Measurements from ENCODE around the gene LPIN1. TPM values are rescaled to one million over a fixed set of nuclear protein-coding genes. Genes with fewer than 3 reads are reported as not detected.

The LPIN1 gene
- total and polyA plus RNA-seq, 4 donors = 10.1 to 27.4 (median 13.4) TPM

- WGBS = 93% methylated on average over 10 of the region's 10 CpGs
- H3K4me1 ChIP-seq (ENCODE audit: control insufficient read depth in 4 of 4, insufficient read depth in 4 of 4, low read length in 3 of 4) = peaks cover 0 to 6% (median 2%) of the 10 kb centered on the region in 4 donors
- H3K27me3 ChIP-seq (ENCODE audit: control insufficient read depth in 4 of 4, insufficient read depth in 4 of 4, low read length in 3 of 4) = no peaks in the 10 kb centered on the region
- no peak overlapping the region for H3K9ac ChIP-seq (ENCODE audit: low read depth in 1 of 2, low read length in 2 of 2)
- peaks cover 21 to 41% (median 34%) of the 10 kb centered on the region in 4 donors for H3K36me3 ChIP-seq (ENCODE audit: control insufficient read depth in 4 of 4, insufficient read depth in 3 of 4, low read depth in 1 of 4, low read length in 3 of 4)
- TF ChIP-seq TAF1 (conservative IDR thresholded peaks at IDR 0.05) (no peak), ATF3 (IDR thresholded peaks at IDR 0.05) (no peak), HNF4A (conservative IDR thresholded peaks at IDR 0.05) (no peak), MAX (IDR thresholded peaks at IDR 0.05) (no peak), SP1 (IDR thresholded peaks at IDR 0.05) (no peak), FOXA1 (IDR thresholded peaks at IDR 0.05) (no peak), CTCF (IDR thresholded peaks at IDR 0.05; ENCODE audit: low read depth, low read length, missing input control) (no peak), HNF4G (IDR thresholded peaks at IDR 0.05) (no peak), RAD21 (IDR thresholded peaks at IDR 0.05) (no peak)
- H3K27ac ChIP-seq (ENCODE audit: low read depth in 1 of 2, low read length in 2 of 2) = no peak overlapping the region
- no peak for DNase-seq (ENCODE audit: low spot score)
- H3K9me3 ChIP-seq (ENCODE audit: control insufficient read depth in 4 of 4, low read length in 3 of 4) = no peaks in the 10 kb centered on the region
- H3K4me3 ChIP-seq (ENCODE audit: low read depth in 1 of 3, low read length in 3 of 3) = no peak overlapping the region
Observed at GRCh38 chr2:11773111-11773510, 26.7 kb downstream of the LPIN1 start.

GRCh38 chr2:11773747-11774525 lies 27.5 kb downstream of the LPIN1 start:
- no peaks in the 10 kb centered on the region for H3K9me3 ChIP-seq (ENCODE audit: control insufficient read depth in 4 of 4, low read length in 3 of 4)
- no peaks in the 10 kb centered on the region for H3K27me3 ChIP-seq (ENCODE audit: control insufficient read depth in 4 of 4, insufficient read depth in 4 of 4, low read length in 3 of 4)
- 89% methylated on average over 7 of the region's 7 CpGs for WGBS
- TF ChIP-seq EGR1 (IDR thresholded peaks at IDR 0.05; ENCODE audit: low read depth in 2 of 2) = no peak
- TF ChIP-seq JUND (IDR thresholded peaks at IDR 0.05) = no peak
- no peak for TF ChIP-seq FOXA2 (IDR thresholded peaks at IDR 0.05)
- TF ChIP-seq RAD21 (IDR thresholded peaks at IDR 0.05) = no peak
- TF ChIP-seq FOXA1 (IDR thresholded peaks at IDR 0.05) = no peak
- no peak for TF ChIP-seq RXRA (IDR thresholded peaks at IDR 0.05)
- TF ChIP-seq REST (IDR thresholded peaks at IDR 0.05) = no peak
- TF ChIP-seq YY1 (IDR thresholded peaks at IDR 0.05) = no peak
- no peak for TF ChIP-seq MAX (IDR thresholded peaks at IDR 0.05)
- no peak for TF ChIP-seq ZBTB33 (IDR thresholded peaks at IDR 0.05)
- no peak for TF ChIP-seq CTCF (IDR thresholded peaks at IDR 0.05; ENCODE audit: low read depth, low read length, missing input control)
- TF ChIP-seq TAF1 (conservative IDR thresholded peaks at IDR 0.05) = no peak
- no peak for TF ChIP-seq HNF4G (IDR thresholded peaks at IDR 0.05)
- TF ChIP-seq GABPA (IDR thresholded peaks at IDR 0.05 in 1 of 2, conservative IDR thresholded peaks at IDR 0.05 in 1 of 2) = no peak
- no peak for TF ChIP-seq HNF4A (conservative IDR thresholded peaks at IDR 0.05)
- TF ChIP-seq SP1 (IDR thresholded peaks at IDR 0.05) = no peak
- TF ChIP-seq NR2F2 (IDR thresholded peaks at IDR 0.05) = no peak
- H3K4me1 ChIP-seq (ENCODE audit: control insufficient read depth in 4 of 4, insufficient read depth in 4 of 4, low read length in 3 of 4) = peaks cover 0 to 10% (median 4%) of the 10 kb centered on the region in 4 donors
- no peak for DNase-seq (ENCODE audit: low spot score)
- peaks cover 21 to 38% (median 32%) of the 10 kb centered on the region in 4 donors for H3K36me3 ChIP-seq (ENCODE audit: control insufficient read depth in 4 of 4, insufficient read depth in 3 of 4, low read depth in 1 of 4, low read length in 3 of 4)
- H3K27ac ChIP-seq (ENCODE audit: low read depth in 1 of 2, low read length in 2 of 2) = no peak overlapping the region
- no peak overlapping the region for H3K4me3 ChIP-seq (ENCODE audit: low read depth in 1 of 3, low read length in 3 of 3)
- H3K9ac ChIP-seq (ENCODE audit: low read depth in 1 of 2, low read length in 2 of 2) = no peak overlapping the region

Data from liver (tissue), 9 donors.